Parathyroid adenoma (tissue), 2 donors: Measurements from ENCODE around the gene CPEB3.

Experiments
- H2AFZ ChIP-seq: fragments of 300-600 bp; sonication (generic); one replicate; pipeline ENCODE4 v1.7.0; 2017; ENCODE audit warnings: antibody characterized with exemption, mild to moderate bottlenecking
- H3K27ac ChIP-seq: fragments of 300-600 bp; sonication (generic); one replicate; pipeline ENCODE4 v1.7.0; 2017
- H3K27me3 ChIP-seq: fragments of 300-600 bp; sonication (generic); one replicate; pipeline ENCODE4 v1.7.0; 2017; ENCODE audit warnings: low read length; ENCODE audit not compliant: control insufficient read depth, insufficient read depth
- H3K36me3 ChIP-seq: fragments of 300-600 bp; sonication (generic); one replicate; pipeline ENCODE4 v1.7.0; 2017; ENCODE audit warnings: low read length; ENCODE audit not compliant: control insufficient read depth, insufficient read depth
- H3K4me1 ChIP-seq: fragments of 300-600 bp; sonication (generic); one replicate; pipeline ENCODE4 v1.7.0; 2017; ENCODE audit warnings: control low read depth
- H3K4me2 ChIP-seq: fragments of 300-600 bp; sonication (generic); one replicate; pipeline ENCODE4 v1.7.0; 2017; ENCODE audit warnings: low read length
- H3K4me3 ChIP-seq: fragments of 300-600 bp; sonication (generic); one replicate; pipeline ENCODE4 v1.7.0; 2017; ENCODE audit warnings: low read depth, low read length
- H3K79me2 ChIP-seq: fragments of 300-600 bp; sonication (generic); one replicate; pipeline ENCODE4 v1.7.0; 2017; ENCODE audit warnings: control low read depth
- H3K9ac ChIP-seq: fragments of 300-600 bp; sonication (generic); one replicate; pipeline ENCODE4 v1.7.0; 2017; ENCODE audit warnings: mild to moderate bottlenecking
- H3K9me3 ChIP-seq: fragments of 300-600 bp; sonication (generic); one replicate; pipeline ENCODE4 v1.7.0; 2017; ENCODE audit warnings: low read length; ENCODE audit not compliant: control insufficient read depth
- TF ChIP-seq, protein P1 (sequence below): fragments of 300-600 bp; sonication (generic); IDR thresholded peaks from one replicate; pipeline ENCODE4 v1.7.0; 2017; ENCODE audit warnings: antibody characterized with exemption, mild to moderate bottlenecking
- donor health status: primary hyperparathyroidism.

The CPEB3 gene

DNA sequence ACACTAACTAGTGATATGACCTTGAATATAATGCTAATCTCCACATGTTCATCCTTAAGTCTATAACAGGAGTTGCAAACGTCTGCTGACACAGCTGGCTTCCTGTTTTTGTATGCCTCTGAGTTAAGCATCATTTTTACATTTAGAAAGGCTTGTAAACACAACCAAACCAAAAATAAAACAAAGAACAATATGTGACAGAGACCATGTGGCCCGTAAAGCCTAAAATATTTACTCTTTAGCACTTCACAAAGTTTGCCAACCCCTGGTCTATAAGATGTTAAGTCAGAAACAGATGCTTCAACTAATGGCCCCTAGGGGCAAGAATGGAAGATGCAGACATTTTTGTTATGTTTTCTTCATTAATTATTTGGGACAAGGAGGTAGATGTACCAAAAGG is 109.3 kb downstream of the CPEB3 start:
- no peak overlapping the region for H3K9ac ChIP-seq
- H3K4me1 ChIP-seq = no peaks in the 10 kb centered on the region
- no peak overlapping the region for H3K4me2 ChIP-seq
- TF ChIP-seq, protein P1, sequence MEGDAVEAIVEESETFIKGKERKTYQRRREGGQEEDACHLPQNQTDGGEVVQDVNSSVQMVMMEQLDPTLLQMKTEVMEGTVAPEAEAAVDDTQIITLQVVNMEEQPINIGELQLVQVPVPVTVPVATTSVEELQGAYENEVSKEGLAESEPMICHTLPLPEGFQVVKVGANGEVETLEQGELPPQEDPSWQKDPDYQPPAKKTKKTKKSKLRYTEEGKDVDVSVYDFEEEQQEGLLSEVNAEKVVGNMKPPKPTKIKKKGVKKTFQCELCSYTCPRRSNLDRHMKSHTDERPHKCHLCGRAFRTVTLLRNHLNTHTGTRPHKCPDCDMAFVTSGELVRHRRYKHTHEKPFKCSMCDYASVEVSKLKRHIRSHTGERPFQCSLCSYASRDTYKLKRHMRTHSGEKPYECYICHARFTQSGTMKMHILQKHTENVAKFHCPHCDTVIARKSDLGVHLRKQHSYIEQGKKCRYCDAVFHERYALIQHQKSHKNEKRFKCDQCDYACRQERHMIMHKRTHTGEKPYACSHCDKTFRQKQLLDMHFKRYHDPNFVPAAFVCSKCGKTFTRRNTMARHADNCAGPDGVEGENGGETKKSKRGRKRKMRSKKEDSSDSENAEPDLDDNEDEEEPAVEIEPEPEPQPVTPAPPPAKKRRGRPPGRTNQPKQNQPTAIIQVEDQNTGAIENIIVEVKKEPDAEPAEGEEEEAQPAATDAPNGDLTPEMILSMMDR = no peak
- H3K9me3 ChIP-seq = no peaks in the 10 kb centered on the region
- no peaks in the 10 kb centered on the region for H3K79me2 ChIP-seq
- H2AFZ ChIP-seq = no peak overlapping the region
- no peak overlapping the region for H3K27ac ChIP-seq
- H3K36me3 ChIP-seq = no peaks in the 10 kb centered on the region
- H3K4me3 ChIP-seq = no peak overlapping the region
- H3K27me3 ChIP-seq = no peaks in the 10 kb centered on the region

DNA sequence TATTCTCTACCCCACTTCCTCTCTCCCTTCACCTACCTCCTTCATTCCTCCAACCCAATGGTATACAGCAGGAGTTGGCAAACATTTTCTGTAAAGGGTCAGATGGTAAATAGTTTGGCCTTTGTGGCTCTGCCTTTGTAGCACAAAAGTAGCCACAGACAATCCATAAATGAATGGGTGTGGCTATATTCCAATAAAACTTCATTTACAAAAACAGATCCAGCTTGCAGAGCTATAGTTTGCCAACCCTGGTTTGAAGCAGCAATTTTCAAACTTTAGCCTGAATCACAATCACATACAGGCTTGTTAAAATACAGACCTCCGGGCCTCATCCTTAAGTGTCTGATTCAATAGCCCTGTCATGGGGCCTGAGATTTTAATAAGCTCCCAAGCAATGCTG is 110.5 kb downstream of the CPEB3 start:
- H3K36me3 ChIP-seq = no peaks in the 10 kb centered on the region
- H3K4me3 ChIP-seq = no peak overlapping the region
- TF ChIP-seq, protein P1 = no peak
- H3K27me3 ChIP-seq = no peaks in the 10 kb centered on the region
- no peaks in the 10 kb centered on the region for H3K4me1 ChIP-seq
- H3K9me3 ChIP-seq = no peaks in the 10 kb centered on the region
- no peaks in the 10 kb centered on the region for H3K79me2 ChIP-seq
- H3K27ac ChIP-seq = no peak overlapping the region
- H3K4me2 ChIP-seq = no peak overlapping the region
- H2AFZ ChIP-seq = no peak overlapping the region
- H3K9ac ChIP-seq = no peak overlapping the region

DNA sequence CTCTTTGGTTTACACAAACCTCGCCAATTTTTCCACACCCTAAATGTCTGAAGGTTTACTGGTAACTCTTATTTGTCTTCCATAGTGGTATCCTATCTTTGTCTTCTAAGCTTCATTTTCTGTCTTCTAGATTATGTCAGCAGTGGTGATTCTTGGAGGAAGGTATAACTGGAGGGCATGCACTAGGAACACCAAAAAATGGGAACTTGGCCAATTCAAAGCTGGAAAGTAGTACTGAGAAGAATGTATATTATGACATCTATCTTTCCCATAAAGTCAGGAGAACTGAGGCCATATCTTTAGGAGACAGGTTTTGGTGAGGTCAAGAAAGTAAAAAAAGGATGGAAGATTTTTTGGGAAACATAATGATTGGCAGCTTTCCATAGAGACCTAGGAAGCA is 113.3 kb downstream of the CPEB3 start:
- no peak overlapping the region for H3K4me3 ChIP-seq
- TF ChIP-seq, protein P1 = no peak
- no peaks in the 10 kb centered on the region for H3K4me1 ChIP-seq
- no peak overlapping the region for H3K27ac ChIP-seq
- no peaks in the 10 kb centered on the region for H3K9me3 ChIP-seq
- no peak overlapping the region for H2AFZ ChIP-seq
- no peaks in the 10 kb centered on the region for H3K79me2 ChIP-seq
- H3K27me3 ChIP-seq = no peaks in the 10 kb centered on the region
- H3K9ac ChIP-seq = no peak overlapping the region
- no peaks in the 10 kb centered on the region for H3K36me3 ChIP-seq
- H3K4me2 ChIP-seq = no peak overlapping the region

- Histone ChIP-seq H3K4me3 (no peak overlapping the region), H3K27me3 (no peaks in the 10 kb centered on the region), H3K27ac (no peak overlapping the region), H3K4me2 (no peak overlapping the region), H3K9ac (no peak overlapping the region), H3K4me1 (no peaks in the 10 kb centered on the region), H3K79me2 (peaks cover 2% of the 10 kb centered on the region), H3K9me3 (no peaks in the 10 kb centered on the region), H3K36me3 (no peaks in the 10 kb centered on the region), H2AFZ (no peak overlapping the region)
- TF ChIP-seq, protein P1 = no peak
Observed at GRCh38 chr10:92175164-92175563, 115.7 kb downstream of the CPEB3 start.

DNA sequence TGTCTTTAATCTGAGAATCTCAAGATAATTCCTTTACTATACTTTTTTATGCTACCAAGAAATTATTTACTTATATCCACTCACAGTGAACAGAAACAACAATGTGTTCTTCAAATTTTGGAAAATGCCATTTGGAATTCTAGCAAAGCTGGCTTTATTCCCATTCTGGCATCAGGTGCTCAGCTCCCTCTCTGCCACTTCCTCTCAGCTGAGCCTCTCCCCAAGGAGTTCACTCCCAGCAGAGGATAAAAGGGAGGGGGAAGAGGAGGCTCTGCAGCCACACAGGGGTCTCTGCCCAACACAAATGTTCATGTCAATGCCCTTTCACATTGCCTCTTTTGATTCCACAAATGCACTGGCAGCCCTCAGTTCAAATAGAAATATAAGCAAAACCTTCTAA is 116.9 kb downstream of the CPEB3 start:
- Histone ChIP-seq H3K4me1 (no peaks in the 10 kb centered on the region), H3K79me2 (peaks cover 5% of the 10 kb centered on the region), H3K4me3 (no peak overlapping the region), H3K36me3 (no peaks in the 10 kb centered on the region), H3K27ac (no peak overlapping the region), H3K27me3 (no peaks in the 10 kb centered on the region), H3K9ac (no peak overlapping the region), H3K9me3 (no peaks in the 10 kb centered on the region), H3K4me2 (no peak overlapping the region), H2AFZ (no peak overlapping the region)
- TF ChIP-seq, protein P1 = no peak
